ENCODE data around the gene CPNE8. TPM values are rescaled to one million over a fixed set of nuclear protein-coding genes. Genes with fewer than 3 reads are reported as not detected.

The CPNE8 gene
- polyA plus RNA-seq (2012; ENCODE audit: missing spikeins) = 5.9 TPM

- TF ChIP-seq TAF1 (IDR thresholded peaks at IDR 0.05; ENCODE audit: borderline replicate concordance, low read depth, low read length) (no peak), POLR2A (IDR thresholded peaks at IDR 0.05; ENCODE audit: low read depth, low read length) (peak; percentile 40; the same call in 1 of the 2 replicates)
- FAIRE-seq (peak; percentile 92), DNase-seq (ENCODE audit: insufficient read length) (peak; percentile 48)
Observed at GRCh38 chr12:38905480-38906351, at the start of gene CPNE8. Gene CPNE8, minus strand, starts transcription at chr12:38905591. Its CDS starts 57 bp downstream, at chr12:38905534.

- FAIRE-seq (no peak), DNase-seq (ENCODE audit: insufficient read length) (no peak)
- TF ChIP-seq POLR2A (IDR thresholded peaks at IDR 0.05; ENCODE audit: low read depth, low read length) (no peak), TAF1 (IDR thresholded peaks at IDR 0.05; ENCODE audit: borderline replicate concordance, low read depth, low read length) (no peak), POLR2AphosphoS5 (IDR thresholded peaks at IDR 0.05; ENCODE audit: low read depth, low read length) (no peak)
Observed at GRCh38 chr12:38954238-38954873, 49.0 kb upstream of the CPNE8 start.

- FAIRE-seq = no peak
- no peak for DNase-seq (ENCODE audit: insufficient read length)
- no peak for TF ChIP-seq POLR2A (IDR thresholded peaks at IDR 0.05; ENCODE audit: low read depth, low read length)
- no peak for TF ChIP-seq TAF1 (IDR thresholded peaks at IDR 0.05; ENCODE audit: borderline replicate concordance, low read depth, low read length)
- TF ChIP-seq POLR2AphosphoS5 (IDR thresholded peaks at IDR 0.05; ENCODE audit: low read depth, low read length) = no peak
Observed at GRCh38 chr12:38949363-38949762, 44.0 kb upstream of the CPNE8 start.

- FAIRE-seq (no peak), DNase-seq (ENCODE audit: insufficient read length) (no peak)
- no peak for TF ChIP-seq TAF1 (IDR thresholded peaks at IDR 0.05; ENCODE audit: borderline replicate concordance, low read depth, low read length)
- no peak for TF ChIP-seq POLR2A (IDR thresholded peaks at IDR 0.05; ENCODE audit: low read depth, low read length)
- no peak for TF ChIP-seq POLR2AphosphoS5 (IDR thresholded peaks at IDR 0.05; ENCODE audit: low read depth, low read length)
Observed at GRCh38 chr12:38934686-38935085, 29.3 kb upstream of the CPNE8 start.

GRCh38 chr12:38934078-38934584 is 28.7 kb upstream of the CPNE8 start:
- FAIRE-seq (no peak), DNase-seq (ENCODE audit: insufficient read length) (no peak)
- TF ChIP-seq POLR2A (IDR thresholded peaks at IDR 0.05; ENCODE audit: low read depth, low read length) (no peak), TAF1 (IDR thresholded peaks at IDR 0.05; ENCODE audit: borderline replicate concordance, low read depth, low read length) (no peak), POLR2AphosphoS5 (IDR thresholded peaks at IDR 0.05; ENCODE audit: low read depth, low read length) (no peak)

- no peak for TF ChIP-seq POLR2AphosphoS5 (IDR thresholded peaks at IDR 0.05; ENCODE audit: low read depth, low read length)
- TF ChIP-seq POLR2A (IDR thresholded peaks at IDR 0.05; ENCODE audit: low read depth, low read length) = no peak
- no peak for TF ChIP-seq TAF1 (IDR thresholded peaks at IDR 0.05; ENCODE audit: borderline replicate concordance, low read depth, low read length)
- DNase-seq (ENCODE audit: insufficient read length) = no peak
- no peak for FAIRE-seq
Observed at GRCh38 chr12:38932320-38932719, 26.9 kb upstream of the CPNE8 start.

GRCh38 chr12:38931461-38931860 is 26.1 kb upstream of the CPNE8 start:
- FAIRE-seq = no peak
- TF ChIP-seq POLR2AphosphoS5 (IDR thresholded peaks at IDR 0.05; ENCODE audit: low read depth, low read length) = no peak
- no peak for TF ChIP-seq POLR2A (IDR thresholded peaks at IDR 0.05; ENCODE audit: low read depth, low read length)
- no peak for TF ChIP-seq TAF1 (IDR thresholded peaks at IDR 0.05; ENCODE audit: borderline replicate concordance, low read depth, low read length)
- DNase-seq (ENCODE audit: insufficient read length) = no peak

GRCh38 chr12:38930990-38931389 is 25.6 kb upstream of the CPNE8 start:
- FAIRE-seq (no peak), DNase-seq (ENCODE audit: insufficient read length) (no peak)
- no peak for TF ChIP-seq POLR2AphosphoS5 (IDR thresholded peaks at IDR 0.05; ENCODE audit: low read depth, low read length)
- TF ChIP-seq POLR2A (IDR thresholded peaks at IDR 0.05; ENCODE audit: low read depth, low read length) = no peak
- TF ChIP-seq TAF1 (IDR thresholded peaks at IDR 0.05; ENCODE audit: borderline replicate concordance, low read depth, low read length) = no peak

- FAIRE-seq (no peak), DNase-seq (ENCODE audit: insufficient read length) (no peak)
Observed at GRCh38 chr12:38926501-38926900, 21.1 kb upstream of the CPNE8 start.

GRCh38 chr12:38921025-38921677 is 15.8 kb upstream of the CPNE8 start:
- no peak for TF ChIP-seq POLR2AphosphoS5 (IDR thresholded peaks at IDR 0.05; ENCODE audit: low read depth, low read length)
- no peak for TF ChIP-seq POLR2A (IDR thresholded peaks at IDR 0.05; ENCODE audit: low read depth, low read length)
- no peak for TF ChIP-seq TAF1 (IDR thresholded peaks at IDR 0.05; ENCODE audit: borderline replicate concordance, low read depth, low read length)
- DNase-seq (ENCODE audit: insufficient read length) (no peak), FAIRE-seq (no peak)

More at GRCh38 chr12:38926501-38926900, 21.1 kb upstream of the CPNE8 start:
- TF ChIP-seq POLR2A (IDR thresholded peaks at IDR 0.05; ENCODE audit: low read depth, low read length) = no peak
- TF ChIP-seq POLR2AphosphoS5 (IDR thresholded peaks at IDR 0.05; ENCODE audit: low read depth, low read length) = no peak
- no peak for TF ChIP-seq TAF1 (IDR thresholded peaks at IDR 0.05; ENCODE audit: borderline replicate concordance, low read depth, low read length)

GRCh38 chr12:38919191-38919590 is 13.8 kb upstream of the CPNE8 start:
- no peak for DNase-seq (ENCODE audit: insufficient read length)
- FAIRE-seq = no peak
- TF ChIP-seq TAF1 (IDR thresholded peaks at IDR 0.05; ENCODE audit: borderline replicate concordance, low read depth, low read length) (no peak), POLR2AphosphoS5 (IDR thresholded peaks at IDR 0.05; ENCODE audit: low read depth, low read length) (no peak), POLR2A (IDR thresholded peaks at IDR 0.05; ENCODE audit: low read depth, low read length) (no peak)

All from GM12892 (cell line).